ENCODE results near the gene TAF6.

The TAF6 gene

GRCh38 chr7:100075418-100075817 is 43.7 kb downstream of the TAF6 start:
- Histone ChIP-seq H2AFZ (ENCODE audit: low read depth, low read length) (no peak overlapping the region), H3K27ac (ENCODE audit: low read length) (no peak overlapping the region), H3K9ac (ENCODE audit: low read length) (no peak overlapping the region), H4K20me1 (ENCODE audit: insufficient read depth, low read length) (no peaks in the 10 kb centered on the region), H3K4me3 (ENCODE audit: low read length) (no peak overlapping the region), H3K4me1 (ENCODE audit: low read length) (peaks cover 5% of the 10 kb centered on the region; the same call in 1 of the 2 replicates), H3K9me3 (ENCODE audit: insufficient read depth, low read length) (peaks cover 14% of the 10 kb centered on the region; the same call in 1 of the 2 replicates), H3K36me3 (replicated peaks; ENCODE audit: low read depth, low read length) (peaks cover 73% of the 10 kb centered on the region), H3K79me2 (ENCODE audit: low read length) (peaks cover 45% of the 10 kb centered on the region), H3K4me2 (ENCODE audit: low read length) (no peak overlapping the region), H3K27me3 (ENCODE audit: low read depth, low read length) (no peaks in the 10 kb centered on the region)
- TF ChIP-seq CTCF (IDR thresholded peaks at IDR 0.05; ENCODE audit: low read depth, low read length) = no peak
- TF ChIP-seq EZH2phosphoT487 (IDR thresholded peaks at IDR 0.05; ENCODE audit: low read depth) = no peak

- Histone ChIP-seq H3K4me3 (ENCODE audit: low read length) (no peak overlapping the region), H2AFZ (ENCODE audit: low read depth, low read length) (no peak overlapping the region), H3K9ac (ENCODE audit: low read length) (no peak overlapping the region), H3K27ac (ENCODE audit: low read length) (no peak overlapping the region), H3K9me3 (ENCODE audit: insufficient read depth, low read length) (peaks cover 14% of the 10 kb centered on the region; the same call in 1 of the 2 replicates), H3K27me3 (ENCODE audit: low read depth, low read length) (no peaks in the 10 kb centered on the region), H3K36me3 (replicated peaks; ENCODE audit: low read depth, low read length) (peaks cover 75% of the 10 kb centered on the region), H3K79me2 (ENCODE audit: low read length) (peaks cover 39% of the 10 kb centered on the region), H3K4me2 (ENCODE audit: low read length) (no peak overlapping the region), H3K4me1 (ENCODE audit: low read length) (no peaks in the 10 kb centered on the region), H4K20me1 (ENCODE audit: insufficient read depth, low read length) (no peaks in the 10 kb centered on the region)
- TF ChIP-seq EZH2phosphoT487 (IDR thresholded peaks at IDR 0.05; ENCODE audit: low read depth) = no peak
- TF ChIP-seq CTCF (IDR thresholded peaks at IDR 0.05; ENCODE audit: low read depth, low read length) = no peak
These were observed 44.3 kb downstream of the TAF6 start for GRCh38 chr7:100074841-100075240.

GRCh38 chr7:100072462-100072861 is 46.7 kb downstream of the TAF6 start:
- H3K4me1 ChIP-seq (ENCODE audit: low read length) = no peaks in the 10 kb centered on the region
- no peak overlapping the region for H3K4me3 ChIP-seq (ENCODE audit: low read length)
- peaks cover 72% of the 10 kb centered on the region for H3K36me3 ChIP-seq (replicated peaks; ENCODE audit: low read depth, low read length)
- H2AFZ ChIP-seq (ENCODE audit: low read depth, low read length) = no peak overlapping the region
- H3K27ac ChIP-seq (ENCODE audit: low read length) = no peak overlapping the region
- peaks cover 15% of the 10 kb centered on the region for H3K79me2 ChIP-seq (ENCODE audit: low read length)
- TF ChIP-seq EZH2phosphoT487 (IDR thresholded peaks at IDR 0.05; ENCODE audit: low read depth) (no peak), CTCF (IDR thresholded peaks at IDR 0.05; ENCODE audit: low read depth, low read length) (no peak)
- H4K20me1 ChIP-seq (ENCODE audit: insufficient read depth, low read length) = no peaks in the 10 kb centered on the region
- H3K9me3 ChIP-seq (ENCODE audit: insufficient read depth, low read length) = peaks cover 14% of the 10 kb centered on the region; the same call in 1 of the 2 replicates
- no peak overlapping the region for H3K9ac ChIP-seq (ENCODE audit: low read length)
- no peak overlapping the region for H3K4me2 ChIP-seq (ENCODE audit: low read length)
- H3K27me3 ChIP-seq (ENCODE audit: low read depth, low read length) = no peaks in the 10 kb centered on the region

GRCh38 chr7:100071018-100071723 is 48.0 kb downstream of the TAF6 start:
- peaks cover 4% of the 10 kb centered on the region; the same call in 1 of the 2 replicates for H3K79me2 ChIP-seq (ENCODE audit: low read length)
- no peak overlapping the region for H3K9ac ChIP-seq (ENCODE audit: low read length)
- H3K27ac ChIP-seq (ENCODE audit: low read length) = no peak overlapping the region
- no peak overlapping the region for H3K4me2 ChIP-seq (ENCODE audit: low read length)
- H3K27me3 ChIP-seq (ENCODE audit: low read depth, low read length) = no peaks in the 10 kb centered on the region
- H2AFZ ChIP-seq (ENCODE audit: low read depth, low read length) = no peak overlapping the region
- peaks cover 69% of the 10 kb centered on the region for H3K36me3 ChIP-seq (replicated peaks; ENCODE audit: low read depth, low read length)
- no peaks in the 10 kb centered on the region for H3K4me1 ChIP-seq (ENCODE audit: low read length)
- TF ChIP-seq EZH2phosphoT487 (IDR thresholded peaks at IDR 0.05; ENCODE audit: low read depth) (no peak), CTCF (IDR thresholded peaks at IDR 0.05; ENCODE audit: low read depth, low read length) (no peak)
- peaks cover 14% of the 10 kb centered on the region; the same call in 1 of the 2 replicates for H3K9me3 ChIP-seq (ENCODE audit: insufficient read depth, low read length)
- H4K20me1 ChIP-seq (ENCODE audit: insufficient read depth, low read length) = no peaks in the 10 kb centered on the region
- no peak overlapping the region for H3K4me3 ChIP-seq (ENCODE audit: low read length)

All from OCI-LY3 (cell line).